Stomach (tissue), 9 donors: ENCODE measurements around the gene TOM1L1. TPM values are rescaled to one million over a fixed set of nuclear protein-coding genes. Genes with fewer than 3 reads are reported as not detected.
A peak's percentile ranks its signal among the peaks of the same experiment; 100 is the strongest.

Source experiments
- DNase-seq, 2 donors: peaks; one replicate each; pipeline versions ENCODE4 v3.0.0 to v3.0.0-alpha.2; 2013 to 2019
- H3K27ac ChIP-seq, 5 donors: fragments of 200-600 bp in 4 of 5; sonication (generic) in 4 of 5; one replicate each; pipeline ENCODE4 v1.5.1; 2013 to 2019; ENCODE audit warnings: mild to moderate bottlenecking in 1 of 5, moderate library complexity in 1 of 5
- H3K27me3 ChIP-seq, 3 donors: fragments of 200-600 bp; sonication (generic); one replicate each; pipeline ENCODE4 v1.5.1; 2017 to 2019; ENCODE audit warnings: mixed run types in 1 of 3
- H3K36me3 ChIP-seq, 4 donors: fragments of 200-600 bp; sonication (generic); 1 replicate in 3 of 4; 2 replicates in 1 of 4; pipeline ENCODE4 v1.5.1; 2016 to 2019
- H3K4me1 ChIP-seq, 4 donors: fragments of 200-600 bp; sonication (generic); one replicate each; pipeline ENCODE4 v1.5.1; 2016 to 2019
- H3K4me3 ChIP-seq, 4 donors: fragments of 200-600 bp; sonication (generic) in 3 of 4; one replicate each; pipeline ENCODE4 v1.5.1; 2016 to 2019; ENCODE audit warnings: mild to moderate bottlenecking in 1 of 4
- H3K9me3 ChIP-seq, 4 donors: fragments of 200-600 bp; sonication (generic); one replicate each; pipeline ENCODE4 v1.5.1; 2016 to 2019
- CTCF ChIP-seq, 7 experiments: fragments of 450-650 bp in 4 of 7; fragments of 200-600 bp in 3 of 7; sonication (generic) in 3 of 7; IDR thresholded peaks; one replicate each; pipeline ENCODE4 v1.5.1; 2016 to 2019; ENCODE audit warnings: antibody characterized with exemption in 7 of 7, control low read depth in 2 of 7, mild to moderate bottlenecking in 1 of 7
- EP300 ChIP-seq: sonication (generic); formaldehyde crosslinking; IDR thresholded peaks from one replicate; pipeline ENCODE4 v1.6.1; 2017; ENCODE audit warnings: antibody characterized with exemption
- POLR2A ChIP-seq, 4 donors: fragments of 450-650 bp; IDR thresholded peaks; one replicate each; pipeline ENCODE4 v1.6.1; 2016; ENCODE audit warnings: antibody characterized with exemption in 4 of 4, control low read depth in 2 of 4, mild to moderate bottlenecking in 1 of 4, moderate library complexity in 1 of 4
- POLR2AphosphoS5 ChIP-seq, 3 donors: sonication (generic); formaldehyde crosslinking; IDR thresholded peaks; one replicate each; pipeline ENCODE4 v1.6.1; 2016; ENCODE audit warnings: antibody characterized with exemption in 3 of 3
- WGBS, 5 donors: extraction: QIAGEN DNeasy Blood & Tissue Kit in 3 of 5; methylation state at CpG; one replicate each; pipeline versions ENCODE4 v1.1.5 to v1.1.7; 2013 to 2018; 5-methylcytosine and 5-hydroxymethylcytosine counted together
- intact Hi-C: fragments of 100-400 bp; cut with DNase I; formaldehyde crosslinking; loops from one replicate; pipeline ENCODE4 v1.15.1; 2023; ENCODE audit warnings: low total_unique reads
- polyA plus RNA-seq, 3 donors: library from polyadenylated mRNA; stranded (reverse); fragments of 200-250 nt; gene quantifications; one replicate each; pipeline ENCODE4 v1.2.3, GENCODE V29; 2013
- total RNA-seq, 5 donors: library from RNA; depleted of rRNA; stranded (reverse); fragments of >200 nt; gene quantifications; one replicate each; pipeline versions ENCODE4 v1.1.0 to v1.2.3, GENCODE V29; 2014 to 2016
- donor health status: healthy with polysubstance abuse.
- donor health status: Bipolar disorder and iron deficiency.
- donor health status: healthy.

Gene TOM1L1
- total and polyA plus RNA-seq, 8 donors, result 19.4 to 134 (median 47.6) TPM

- Histone ChIP-seq H3K27me3 (no peaks in the 10 kb centered on the region), H3K4me3 (peak overlapping the region; percentile 68 to 97 (median 80)), H3K4me1 (peaks cover 31 to 64% (median 40%) of the 10 kb centered on the region in 4 donors), H3K9me3 (no peaks in the 10 kb centered on the region), H3K36me3 (peaks cover 7 to 14% (median 8%) of the 10 kb centered on the region in 4 donors), H3K27ac (peak overlapping the region; percentile 81 to 90 (median 86))
- no peak for DNase-seq
- intact Hi-C loops, result no loop called here
- no peak for TF ChIP-seq EP300
- TF ChIP-seq CTCF (IDR thresholded peaks at IDR 0.05), result no peak
- no peak for TF ChIP-seq POLR2A (IDR thresholded peaks at IDR 0.05)
- no peak for TF ChIP-seq POLR2AphosphoS5 (IDR thresholded peaks at IDR 0.05)
- 0 to 1% (median 0%) methylated on average over 13 of the region's 13 CpGs for WGBS, 5 donors
Observed at GRCh38 chr17:54968988-54969332, 68.3 kb downstream of the TOM1L1 start.

- H3K9me3 ChIP-seq, result no peaks in the 10 kb centered on the region
- DNase-seq, result no peak
- TF ChIP-seq EP300 (no peak), CTCF (IDR thresholded peaks at IDR 0.05) (no peak), POLR2A (IDR thresholded peaks at IDR 0.05) (no peak), POLR2AphosphoS5 (IDR thresholded peaks at IDR 0.05) (no peak)
- H3K4me1 ChIP-seq, result peaks cover 31 to 71% (median 48%) of the 10 kb centered on the region in 4 donors
- peaks cover 0 to 4% (median 0%) of the 10 kb centered on the region in 4 donors for H3K36me3 ChIP-seq
- peak overlapping the region; percentile 68 to 97 (median 80) for H3K4me3 ChIP-seq
- WGBS, 5 donors, result 30 to 38% (median 36%) methylated on average over 7 of the region's 7 CpGs
- intact Hi-C loops, result no loop called here
- H3K27me3 ChIP-seq, result no peaks in the 10 kb centered on the region
- peak overlapping the region; percentile 53 to 90 (median 86) for H3K27ac ChIP-seq
Observed at GRCh38 chr17:54969658-54970572, 69.3 kb downstream of the TOM1L1 start.

GRCh38 chr17:54971147-54971546 lies 70.5 kb downstream of the TOM1L1 start:
- Histone ChIP-seq H3K36me3 (no peaks in the 10 kb centered on the region), H3K27me3 (no peaks in the 10 kb centered on the region), H3K9me3 (no peaks in the 10 kb centered on the region), H3K4me1 (peaks cover 30 to 63% (median 46%) of the 10 kb centered on the region in 4 donors), H3K4me3 (no peak overlapping the region), H3K27ac (peak overlapping the region in 2 of 5 donors; percentile 11 to 24)
- intact Hi-C loops, result no loop called here
- TF ChIP-seq EP300, result no peak
- TF ChIP-seq POLR2AphosphoS5 (IDR thresholded peaks at IDR 0.05), result no peak
- no peak for TF ChIP-seq POLR2A (IDR thresholded peaks at IDR 0.05)
- no peak for TF ChIP-seq CTCF (IDR thresholded peaks at IDR 0.05)
- DNase-seq, result no peak

- H3K27ac ChIP-seq, result peak overlapping the region in 1 of 5 donors; percentile 24
- DNase-seq, result no peak
- no peak overlapping the region for H3K4me3 ChIP-seq
- no peaks in the 10 kb centered on the region for H3K36me3 ChIP-seq
- H3K9me3 ChIP-seq, result no peaks in the 10 kb centered on the region
- TF ChIP-seq POLR2AphosphoS5 (IDR thresholded peaks at IDR 0.05) (no peak), CTCF (IDR thresholded peaks at IDR 0.05) (no peak), POLR2A (IDR thresholded peaks at IDR 0.05) (no peak)
- peaks cover 23 to 55% (median 41%) of the 10 kb centered on the region in 4 donors for H3K4me1 ChIP-seq
- intact Hi-C loops, result no loop called here
- no peaks in the 10 kb centered on the region for H3K27me3 ChIP-seq
- 78 to 99% (median 94%) methylated on average over 3 of the region's 3 CpGs for WGBS, 5 donors
Observed at GRCh38 chr17:54971901-54972300, 71.2 kb downstream of the TOM1L1 start.
